GM18951 (cell line): ENCODE measurements around the gene PLEKHN1.
"Not testable (repeated sequence)": the region's sequence is repeated elsewhere in the genome, so short reads cannot be mapped to it uniquely, and the experiment has no call there.

Source experiments
- POLR2A ChIP-seq: IDR thresholded peaks from 4 replicates; pipeline ENCODE4 v1.6.1; 2011; ENCODE audit warnings: mild to moderate bottlenecking; ENCODE audit not compliant: insufficient read length, insufficient read depth; ENCODE audit errors: extremely low read depth
- in situ Hi-C: fragments of 300-500 bp; cut with MboI; formaldehyde crosslinking; loops from one replicate; pipeline ENCODE4 v1.12.0; 2022; ENCODE audit warnings: low sequenced_read_pairs, mixed read lengths, inconsistent platforms; ENCODE audit not compliant: unreplicated experiment

The PLEKHN1 gene

GRCh38 chr1:1004780-1005697, 38.8 kb downstream of the PLEKHN1 start:
- no peak for TF ChIP-seq POLR2A
- in situ Hi-C loops = loop anchor here (5.0 kb wide), 1 partner anchor 33 kb away; no protein-coding TSS in a partner anchor

GRCh38 chr1:1005774-1006304, 39.6 kb downstream of the PLEKHN1 start:
- in situ Hi-C loops = loop anchor here (5.0 kb wide), 1 partner anchor 34 kb away; no protein-coding TSS in a partner anchor
- TF ChIP-seq POLR2A = no peak

GRCh38 chr1:1006305-1007159, 40.2 kb downstream of the PLEKHN1 start:
- TF ChIP-seq POLR2A = no peak
- in situ Hi-C loops = loop anchor here (5.0 kb wide), 1 partner anchor 34 kb away; no protein-coding TSS in a partner anchor

GRCh38 chr1:1010131-1010530, 43.8 kb downstream of the PLEKHN1 start:
- in situ Hi-C loops = not testable (repeated sequence)

DNA sequence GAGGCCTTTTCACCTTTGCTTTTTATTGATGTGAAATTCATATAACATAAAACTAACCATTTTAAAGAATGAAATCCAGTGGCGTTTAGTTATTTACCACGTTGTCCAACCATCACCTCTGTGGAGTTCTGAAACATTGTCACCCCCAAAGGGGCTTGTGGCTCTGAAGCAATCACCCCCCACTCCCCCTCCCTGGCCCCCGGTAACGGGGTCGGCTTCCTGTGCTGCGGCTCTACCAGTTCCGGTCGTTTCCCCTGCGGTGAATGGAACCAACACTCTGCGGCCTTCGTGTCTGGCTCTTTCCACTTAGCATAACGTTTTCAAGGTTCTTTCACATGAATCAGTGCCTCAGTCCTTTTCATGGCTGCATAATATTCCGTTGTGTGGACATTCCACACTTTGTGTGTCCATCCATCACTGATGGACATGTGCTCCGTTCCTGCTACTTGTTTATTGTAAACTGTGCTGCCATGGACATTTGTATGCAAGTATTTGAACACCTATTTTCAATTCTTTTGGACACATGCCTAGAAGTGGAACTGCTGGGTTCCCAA, 45.2 kb downstream of the PLEKHN1 start:
- in situ Hi-C loops = no loop called here
- no peak for TF ChIP-seq POLR2A

GRCh38 chr1:1012736-1013104, 46.4 kb downstream of the PLEKHN1 start:
- in situ Hi-C loops = not testable (repeated sequence)

- in situ Hi-C loops = no loop called here
- peak; percentile 97 for TF ChIP-seq POLR2A
These were observed 47.0 kb downstream of the PLEKHN1 start, which contains the start of gene ISG15 for GRCh38 chr1:1013105-1013921. ISG15 (plus strand) TSS chr1:1013497; CDS start chr1:1013574, 77 bp downstream.

DNA sequence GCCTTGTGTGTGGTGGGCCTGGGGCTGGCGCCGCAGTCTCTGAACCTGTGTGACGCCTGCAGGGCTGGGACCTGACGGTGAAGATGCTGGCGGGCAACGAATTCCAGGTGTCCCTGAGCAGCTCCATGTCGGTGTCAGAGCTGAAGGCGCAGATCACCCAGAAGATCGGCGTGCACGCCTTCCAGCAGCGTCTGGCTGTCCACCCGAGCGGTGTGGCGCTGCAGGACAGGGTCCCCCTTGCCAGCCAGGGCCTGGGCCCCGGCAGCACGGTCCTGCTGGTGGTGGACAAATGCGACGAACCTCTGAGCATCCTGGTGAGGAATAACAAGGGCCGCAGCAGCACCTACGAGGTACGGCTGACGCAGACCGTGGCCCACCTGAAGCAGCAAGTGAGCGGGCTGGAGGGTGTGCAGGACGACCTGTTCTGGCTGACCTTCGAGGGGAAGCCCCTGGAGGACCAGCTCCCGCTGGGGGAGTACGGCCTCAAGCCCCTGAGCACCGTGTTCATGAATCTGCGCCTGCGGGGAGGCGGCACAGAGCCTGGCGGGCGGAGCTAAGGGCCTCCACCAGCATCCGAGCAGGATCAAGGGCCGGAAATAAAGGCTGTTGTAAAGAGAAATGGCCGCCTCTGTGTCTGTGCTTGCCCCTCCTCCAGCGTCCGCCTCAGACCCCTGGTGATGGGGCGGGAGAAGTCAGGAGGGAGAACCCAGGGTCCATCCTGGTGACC, 47.8 kb downstream of the PLEKHN1 start:
- TF ChIP-seq POLR2A = no peak
- in situ Hi-C loops = no loop called here

- peak; percentile 29 for TF ChIP-seq POLR2A
- in situ Hi-C loops = no loop called here
These were observed 48.8 kb downstream of the PLEKHN1 start for GRCh38 chr1:1014799-1015681.

GRCh38 chr1:1017397-1018320, 51.4 kb downstream of the PLEKHN1 start:
- in situ Hi-C loops = not testable (repeated sequence)

DNA sequence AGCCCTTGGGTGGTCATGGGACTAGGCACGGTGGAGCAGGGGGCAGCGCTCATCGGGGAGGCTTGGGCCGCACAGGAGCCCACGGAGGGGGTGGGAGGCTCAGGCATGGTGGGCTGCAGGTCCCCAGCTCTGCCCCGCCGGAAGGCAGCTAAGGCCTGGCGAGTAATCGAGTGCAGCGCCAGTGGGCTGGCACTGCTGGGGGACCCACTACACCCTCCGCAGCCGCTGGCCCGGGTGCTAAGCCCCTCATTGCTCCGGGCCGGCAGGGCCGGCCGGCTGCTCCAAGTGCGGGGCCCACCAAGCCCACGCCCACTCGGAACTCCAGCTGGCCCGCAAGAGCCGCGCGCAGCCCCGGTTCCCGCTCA, 52.0 kb downstream of the PLEKHN1 start:
- in situ Hi-C loops = not testable (repeated sequence)
